ENCODE data around the gene GNRHR.

Gene GNRHR

GRCh38 chr4:67700116-67700737, 54.0 kb downstream of the GNRHR start:
- DNase-seq = peak in 1 of 2 donors; percentile 43

DNA sequence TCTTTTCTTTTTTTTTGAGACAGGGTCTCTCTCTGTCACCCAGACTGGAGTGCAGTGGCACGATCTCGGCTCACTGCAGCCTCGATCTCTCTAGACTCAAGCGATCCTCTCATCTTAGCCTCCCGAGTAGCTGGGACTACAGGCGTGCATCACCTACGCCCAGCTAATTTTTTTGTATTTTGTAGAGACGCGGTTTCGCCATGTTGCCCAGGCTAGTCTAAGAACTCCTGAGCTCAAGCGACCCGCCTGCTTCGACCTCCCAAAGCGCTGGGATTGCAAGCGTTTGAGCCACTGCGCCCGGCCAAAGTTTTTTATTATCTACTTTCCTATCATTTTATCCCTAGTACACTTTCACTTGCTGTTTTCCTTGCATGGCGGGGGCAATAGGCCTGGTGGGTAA, 54.6 kb downstream of the GNRHR start:
- DNase-seq = no peak

GRCh38 chr4:67697860-67698687, 56.1 kb downstream of the GNRHR start:
- no peak for DNase-seq

DNA sequence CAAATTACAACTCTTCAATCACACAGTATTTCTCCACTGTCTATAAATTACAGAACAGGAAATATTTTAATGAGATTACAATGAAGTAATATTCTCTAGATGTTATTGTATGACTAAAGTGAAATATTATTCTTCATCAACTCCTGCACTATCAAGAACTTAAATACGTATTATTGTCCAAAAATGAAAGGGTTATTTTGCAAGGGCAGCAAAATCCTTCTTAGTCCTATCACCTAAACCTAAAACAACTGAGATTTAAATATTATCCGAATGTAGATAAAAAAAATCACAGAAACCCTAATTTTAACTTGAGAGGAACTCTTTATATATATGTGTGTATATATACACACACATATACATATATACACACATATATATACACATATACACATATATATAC, 58.1 kb downstream of the GNRHR start:
- DNase-seq = no peak

DNA sequence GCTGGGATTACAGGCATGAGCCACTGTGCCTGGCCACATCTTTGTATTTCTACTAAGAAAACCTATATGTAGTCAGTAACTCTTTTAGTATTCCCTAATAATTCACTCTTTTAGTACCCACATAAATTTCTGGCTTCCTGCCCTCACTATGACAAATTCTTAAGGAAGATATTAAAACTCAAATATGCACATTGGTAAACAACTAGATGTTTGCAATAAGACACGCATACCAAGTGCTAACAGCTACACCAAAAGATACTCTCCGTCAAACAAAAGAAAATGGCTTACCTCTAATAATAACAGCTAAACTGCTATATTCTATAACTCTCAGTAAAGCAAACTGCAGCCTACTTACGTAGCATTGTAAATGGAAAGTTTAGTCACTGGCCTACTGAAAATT, 59.5 kb downstream of the GNRHR start:
- no peak for DNase-seq

DNA sequence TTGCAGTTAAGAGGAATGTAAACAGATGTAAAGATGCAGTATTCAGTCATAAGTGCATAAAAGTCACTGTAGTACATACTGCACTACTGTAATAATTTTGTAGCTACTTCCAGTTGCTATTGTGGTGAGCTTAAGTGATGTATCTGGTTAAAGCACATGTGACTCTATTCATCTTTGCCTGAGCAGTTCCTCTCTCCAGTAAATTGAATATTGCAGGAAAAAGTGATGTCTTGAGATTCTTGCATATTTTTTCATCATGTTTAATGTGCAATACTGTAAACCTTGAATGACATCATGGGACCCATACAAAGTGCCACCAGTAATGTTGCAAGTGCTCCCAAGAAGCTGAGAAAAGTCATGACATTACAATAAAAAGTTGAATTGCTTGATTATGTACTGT, 62.9 kb downstream of the GNRHR start:
- no peak for DNase-seq
